Measurements from ENCODE around the gene G6PC2.

Gene G6PC2

DNA sequence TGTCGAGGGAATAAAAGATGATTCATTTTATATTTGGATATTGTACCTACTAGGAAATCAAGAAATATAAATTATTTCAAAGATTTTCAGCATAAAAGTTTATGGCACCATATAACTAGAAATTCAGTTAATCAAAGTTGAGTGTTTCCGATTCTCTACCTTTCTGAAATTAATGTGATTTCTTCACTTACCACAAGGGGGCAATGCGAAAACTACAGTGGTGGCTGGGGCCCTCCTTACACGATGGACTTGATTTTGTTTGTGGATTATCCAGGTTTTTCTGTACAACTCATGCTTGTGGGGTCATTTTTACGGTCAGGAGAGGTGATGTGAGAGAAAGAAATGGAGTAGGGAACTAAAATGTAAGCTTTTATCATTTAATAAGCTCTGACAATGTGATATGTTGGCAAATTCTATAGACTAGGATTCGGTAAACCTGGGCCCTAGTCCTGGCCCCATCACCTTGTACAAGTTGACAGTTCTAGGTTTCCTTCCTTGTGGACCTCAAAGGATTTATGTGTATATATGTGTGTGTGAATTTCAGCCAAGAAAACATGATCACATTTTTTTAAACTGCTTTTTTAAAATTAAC lies 47.6 kb downstream of the G6PC2 start:
- DNase-seq (ENCODE audit: low read depth) = no peak

DNA sequence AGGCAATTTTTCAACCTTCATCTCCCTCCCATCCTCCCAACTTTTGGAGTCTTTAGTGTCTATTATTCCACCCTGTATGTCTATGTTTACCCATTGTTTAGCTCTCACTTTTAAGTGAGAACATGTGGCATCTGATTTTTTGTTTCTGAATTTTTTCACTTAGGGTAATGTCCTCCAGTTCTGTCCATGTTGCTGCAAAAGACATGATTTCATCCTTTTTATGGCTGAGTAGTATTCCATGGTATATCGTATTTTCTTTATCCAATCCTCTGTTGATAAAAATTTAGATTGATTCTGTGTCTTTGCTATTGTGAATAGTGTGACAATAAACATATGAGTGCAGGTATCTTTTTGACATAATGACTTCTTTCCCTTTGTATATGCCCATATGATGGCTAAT lies 48.2 kb downstream of the G6PC2 start:
- DNase-seq (ENCODE audit: low read depth) = no peak

DNA sequence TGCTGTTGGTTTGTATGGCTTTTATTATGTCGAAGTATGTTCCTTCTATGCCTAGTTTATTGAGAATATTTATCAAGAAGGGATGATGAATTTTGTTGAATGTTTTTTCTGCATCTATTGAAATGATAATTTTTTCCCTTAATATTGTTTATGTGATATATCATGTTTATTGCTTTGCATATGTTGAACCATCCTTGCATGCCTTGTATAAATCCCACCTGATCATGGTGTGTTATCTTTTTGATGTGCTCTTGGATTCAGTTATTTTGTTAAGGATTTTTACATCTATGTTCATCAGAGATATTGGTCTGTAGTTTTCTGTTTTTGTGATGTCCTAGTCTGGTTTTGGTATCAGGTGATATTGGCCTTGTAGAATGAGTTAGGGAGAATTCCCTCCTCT lies 50.8 kb downstream of the G6PC2 start:
- no peak for DNase-seq (ENCODE audit: low read depth)

GRCh38 chr2:168952424-168952823 lies 51.3 kb downstream of the G6PC2 start:
- no peak for DNase-seq (ENCODE audit: low read depth)

GRCh38 chr2:168954256-168954655 lies 53.2 kb downstream of the G6PC2 start:
- no peak for DNase-seq (ENCODE audit: low read depth)

- DNase-seq (ENCODE audit: low read depth) = no peak
These were observed 54.2 kb downstream of the G6PC2 start for GRCh38 chr2:168955321-168955720.

GRCh38 chr2:168956392-168956791 lies 55.3 kb downstream of the G6PC2 start:
- no peak for DNase-seq (ENCODE audit: low read depth)
